ENCODE results near the gene PRKCD. TPM values are rescaled to one million over a fixed set of nuclear protein-coding genes. Genes with fewer than 3 reads are reported as not detected.

PRKCD gene
- polyA plus RNA-seq, 3 donors = 123 to 329 (median 158) TPM

- Mint-ChIP-seq H3K36me3 (peaks cover 3 to 8% of the 10 kb centered on the region in 2 donors), H3K27ac (no peak overlapping the region), H3K9me3 (peaks cover 3 to 21% (median 17%) of the 10 kb centered on the region in 7 donors), H3K4me1 (peaks cover 37% of the 10 kb centered on the region), H3K27me3 (ENCODE audit: low read depth in 3 of 3) (peaks cover 0 to 2% (median 0%) of the 10 kb centered on the region in 3 donors), H3K4me3 (no peak overlapping the region)
- intact Hi-C loops (cut with micrococcal nuclease) = loop anchor here in 1 of 2 donors (10.0 kb wide), 1 partner anchor 59 kb away; no protein-coding TSS in a partner anchor
- H3K4me2 ChIP-seq (replicated peaks; ENCODE audit: extremely low read depth, low read length, poor library complexity, severe bottlenecking) = no peak overlapping the region
- DNase-seq = no peak
- H3K27ac ChIP-seq (ENCODE audit: low read depth in 1 of 2, low read length in 2 of 2) = no peak overlapping the region
- H3K27me3 ChIP-seq (ENCODE audit: control insufficient read depth in 2 of 2, insufficient read depth in 2 of 2, low read length in 2 of 2) = no peaks in the 10 kb centered on the region
- peaks cover 10 to 15% of the 10 kb centered on the region in 2 donors for H3K9me3 ChIP-seq (replicated peaks in 1 of 2; ENCODE audit: control insufficient read depth in 1 of 2, insufficient read depth in 1 of 2, low read length in 2 of 2)
- no CpG with 5 or more reads among the region's 2 CpGs for WGBS (ENCODE audit: insufficient coverage)
- TF ChIP-seq CTCF (IDR thresholded peaks at IDR 0.05) = no peak
- peaks cover 18 to 39% of the 10 kb centered on the region in 2 donors for H3K4me1 ChIP-seq (ENCODE audit: control insufficient read depth in 1 of 2, insufficient read depth in 2 of 2, low read length in 2 of 2)
- no peaks in the 10 kb centered on the region for H3K36me3 ChIP-seq (replicated peaks in 1 of 2; ENCODE audit: control insufficient read depth in 1 of 2, insufficient read depth in 2 of 2, low read length in 2 of 2)
- no peak overlapping the region for H3K9ac ChIP-seq (ENCODE audit: insufficient read depth, low read length, poor library complexity, severe bottlenecking)
- H3K79me2 ChIP-seq (ENCODE audit: insufficient read depth, low read length) = no peaks in the 10 kb centered on the region
- peaks cover 9% of the 10 kb centered on the region for H4K20me1 ChIP-seq (ENCODE audit: insufficient read depth, low read length)
- no peak overlapping the region for H2AFZ ChIP-seq (ENCODE audit: insufficient read depth, low read depth, low read length, poor library complexity, severe bottlenecking)
- no peak overlapping the region for H3K4me3 ChIP-seq (replicated peaks in 1 of 3; ENCODE audit: low read depth in 2 of 3, low read length in 3 of 3)
Measured at GRCh38 chr3:53215816-53216215, 54.8 kb downstream of the PRKCD start.

DNA sequence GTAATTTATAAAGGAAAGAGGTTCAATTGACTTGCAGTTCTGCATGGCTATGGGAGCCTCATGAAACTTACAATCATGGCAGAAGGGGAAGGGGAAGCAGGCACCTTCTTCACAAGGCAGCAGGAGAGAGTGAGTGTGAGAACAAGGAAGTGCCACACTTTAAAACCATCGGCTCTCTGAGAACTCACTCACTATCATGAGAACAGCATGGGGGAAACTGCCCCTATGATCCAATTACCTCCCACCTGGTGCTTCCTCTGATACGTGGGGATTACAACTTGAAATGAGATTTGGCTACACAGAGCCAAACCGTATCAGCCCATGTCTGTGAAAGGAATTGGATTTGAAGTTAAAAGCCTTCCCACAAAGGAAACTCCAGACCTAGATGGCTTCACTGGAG is 55.7 kb downstream of the PRKCD start:
- Histone ChIP-seq H3K36me3 (replicated peaks in 1 of 2; ENCODE audit: control insufficient read depth in 1 of 2, insufficient read depth in 2 of 2, low read length in 2 of 2) (no peaks in the 10 kb centered on the region), H3K27me3 (ENCODE audit: control insufficient read depth in 2 of 2, insufficient read depth in 2 of 2, low read length in 2 of 2) (no peaks in the 10 kb centered on the region), H3K4me2 (replicated peaks; ENCODE audit: extremely low read depth, low read length, poor library complexity, severe bottlenecking) (no peak overlapping the region), H2AFZ (ENCODE audit: insufficient read depth, low read depth, low read length, poor library complexity, severe bottlenecking) (no peak overlapping the region), H3K4me3 (replicated peaks in 1 of 3; ENCODE audit: low read depth in 2 of 3, low read length in 3 of 3) (no peak overlapping the region), H3K79me2 (ENCODE audit: insufficient read depth, low read length) (no peaks in the 10 kb centered on the region), H3K9ac (ENCODE audit: insufficient read depth, low read length, poor library complexity, severe bottlenecking) (no peak overlapping the region), H3K27ac (ENCODE audit: low read depth in 1 of 2, low read length in 2 of 2) (no peak overlapping the region), H3K4me1 (ENCODE audit: control insufficient read depth in 1 of 2, insufficient read depth in 2 of 2, low read length in 2 of 2) (peaks cover 15 to 34% of the 10 kb centered on the region in 2 donors), H4K20me1 (ENCODE audit: insufficient read depth, low read length) (peaks cover 16% of the 10 kb centered on the region), H3K9me3 (replicated peaks in 1 of 2; ENCODE audit: control insufficient read depth in 1 of 2, insufficient read depth in 1 of 2, low read length in 2 of 2) (peaks cover 10 to 15% of the 10 kb centered on the region in 2 donors)
- peak in 1 of 3 donors; percentile 17 for DNase-seq
- Mint-ChIP-seq H3K4me3 (no peak overlapping the region), H3K27me3 (ENCODE audit: low read depth in 3 of 3) (peaks cover 0 to 2% (median 0%) of the 10 kb centered on the region in 3 donors), H3K4me1 (peaks cover 32% of the 10 kb centered on the region), H3K36me3 (peaks cover 3 to 13% of the 10 kb centered on the region in 2 donors), H3K27ac (no peak overlapping the region), H3K9me3 (peaks cover 3 to 21% (median 17%) of the 10 kb centered on the region in 7 donors)
- TF ChIP-seq CTCF (IDR thresholded peaks at IDR 0.05) = no peak
- intact Hi-C loops (cut with micrococcal nuclease) = loop anchor here in 1 of 2 donors (10.0 kb wide), 1 partner anchor 58 kb away; no protein-coding TSS in a partner anchor
- no CpG with 5 or more reads among the region's 3 CpGs for WGBS (ENCODE audit: insufficient coverage)
